Fibroblast of pulmonary artery (primary cell): ENCODE measurements around the gene FANK1.

ENCODE experiments used
- DNase-seq: peaks from one replicate; pipeline ENCODE4 v3.0.0-alpha.2; 2010; ENCODE audit warnings: low read depth
- H3K4me3 ChIP-seq: replicated peaks from 2 replicates; pipeline ENCODE4 v1.5.1; 2011; ENCODE audit warnings: low read depth, mild to moderate bottlenecking, control low read depth, low read length, moderate library complexity
- TF ChIP-seq, protein P1 (sequence below): IDR thresholded peaks from 2 replicates; pipeline ENCODE4 v1.5.1; 2011; ENCODE audit warnings: mild to moderate bottlenecking, control low read depth, low read length, inconsistent platforms; ENCODE audit errors: missing control alignments

Gene FANK1

DNA sequence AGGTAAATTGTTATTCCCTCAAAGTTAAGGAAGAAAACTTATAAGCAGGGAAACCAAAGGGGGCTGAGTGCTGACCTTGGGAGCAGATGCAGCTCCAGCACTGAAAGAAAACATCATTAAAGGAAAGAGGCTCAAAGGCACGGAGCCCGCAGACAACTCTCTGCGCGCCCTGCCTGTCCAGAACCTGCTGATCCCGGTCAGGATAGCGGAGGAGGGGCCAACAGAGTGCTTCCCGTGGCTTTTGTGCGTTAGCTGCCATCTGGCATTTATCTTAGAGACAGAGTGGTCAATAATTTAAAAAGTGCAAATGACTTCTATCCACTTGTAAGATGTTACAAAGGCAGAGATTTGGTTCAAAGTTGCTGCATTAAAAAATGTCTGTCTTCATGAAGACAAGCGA lies 162.1 kb downstream of the FANK1 start:
- no peak for DNase-seq
- TF ChIP-seq, protein P1, sequence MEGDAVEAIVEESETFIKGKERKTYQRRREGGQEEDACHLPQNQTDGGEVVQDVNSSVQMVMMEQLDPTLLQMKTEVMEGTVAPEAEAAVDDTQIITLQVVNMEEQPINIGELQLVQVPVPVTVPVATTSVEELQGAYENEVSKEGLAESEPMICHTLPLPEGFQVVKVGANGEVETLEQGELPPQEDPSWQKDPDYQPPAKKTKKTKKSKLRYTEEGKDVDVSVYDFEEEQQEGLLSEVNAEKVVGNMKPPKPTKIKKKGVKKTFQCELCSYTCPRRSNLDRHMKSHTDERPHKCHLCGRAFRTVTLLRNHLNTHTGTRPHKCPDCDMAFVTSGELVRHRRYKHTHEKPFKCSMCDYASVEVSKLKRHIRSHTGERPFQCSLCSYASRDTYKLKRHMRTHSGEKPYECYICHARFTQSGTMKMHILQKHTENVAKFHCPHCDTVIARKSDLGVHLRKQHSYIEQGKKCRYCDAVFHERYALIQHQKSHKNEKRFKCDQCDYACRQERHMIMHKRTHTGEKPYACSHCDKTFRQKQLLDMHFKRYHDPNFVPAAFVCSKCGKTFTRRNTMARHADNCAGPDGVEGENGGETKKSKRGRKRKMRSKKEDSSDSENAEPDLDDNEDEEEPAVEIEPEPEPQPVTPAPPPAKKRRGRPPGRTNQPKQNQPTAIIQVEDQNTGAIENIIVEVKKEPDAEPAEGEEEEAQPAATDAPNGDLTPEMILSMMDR, result no peak
- no peak overlapping the region for H3K4me3 ChIP-seq
